HG03354 (cell line): ENCODE results near the gene ZNF292.
A peak's percentile ranks its signal among the peaks of the same experiment; 100 is the strongest.
"Not testable (repeated sequence)": the region's sequence is repeated elsewhere in the genome, so short reads cannot be mapped to it uniquely, and the experiment has no call there.

ENCODE experiments used
- ATAC-seq: cut with Tn5 transposase; IDR thresholded peaks from one replicate; pipeline ENCODE4 v1.9.1; 2021; ENCODE audit warnings: mild to moderate bottlenecking; ENCODE audit not compliant: unreplicated experiment, poor library complexity, severe bottlenecking

The ZNF292 gene

GRCh38 chr6:87200469-87201175, 45.3 kb downstream of the ZNF292 start:
- no peak for ATAC-seq

DNA sequence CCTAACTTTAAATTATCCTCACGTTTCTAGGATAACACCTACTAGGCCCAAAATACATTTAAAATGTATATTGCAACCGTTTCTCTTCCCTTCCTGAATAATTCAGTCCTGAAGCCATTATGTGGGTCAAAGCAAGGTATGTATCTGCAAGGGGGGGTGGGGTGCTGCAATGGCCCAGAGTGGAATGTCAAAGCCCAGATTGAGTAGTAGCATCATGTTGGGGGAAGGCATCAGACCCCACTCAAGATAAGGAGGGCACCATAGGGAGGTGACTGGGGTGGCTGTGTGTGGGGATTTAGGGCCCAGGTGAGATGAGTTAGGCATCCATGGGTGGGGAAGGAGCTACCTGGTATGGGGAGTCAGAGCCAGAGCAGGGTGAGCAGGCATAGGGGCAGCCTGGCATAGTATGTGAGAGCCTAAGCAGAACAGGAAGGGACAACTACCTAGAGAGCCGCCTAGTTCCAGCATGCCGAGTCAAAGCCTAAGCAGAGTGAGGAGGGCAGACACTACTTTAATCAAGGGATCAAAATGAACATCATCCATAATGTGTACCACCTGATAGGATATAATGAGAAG, 48.2 kb downstream of the ZNF292 start:
- no peak for ATAC-seq

DNA sequence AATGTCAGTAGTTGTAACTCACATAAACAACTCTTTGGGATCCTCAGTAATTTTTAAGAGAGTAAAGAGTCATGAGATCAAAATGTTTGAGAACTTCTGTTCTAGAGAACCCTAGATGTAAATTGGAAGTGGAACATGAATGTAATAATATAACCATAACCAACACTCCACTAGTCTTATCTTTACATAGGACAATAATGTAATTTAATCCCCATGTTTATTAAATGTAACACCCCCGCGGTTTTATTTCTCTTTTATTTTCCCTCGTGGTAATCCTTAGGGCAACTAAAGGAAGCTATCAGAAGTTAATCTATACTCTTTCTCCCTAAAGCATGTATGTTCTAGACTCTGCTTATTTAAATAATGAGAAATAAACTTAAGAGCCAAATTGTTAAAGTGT, 54.4 kb downstream of the ZNF292 start:
- ATAC-seq = no peak

DNA sequence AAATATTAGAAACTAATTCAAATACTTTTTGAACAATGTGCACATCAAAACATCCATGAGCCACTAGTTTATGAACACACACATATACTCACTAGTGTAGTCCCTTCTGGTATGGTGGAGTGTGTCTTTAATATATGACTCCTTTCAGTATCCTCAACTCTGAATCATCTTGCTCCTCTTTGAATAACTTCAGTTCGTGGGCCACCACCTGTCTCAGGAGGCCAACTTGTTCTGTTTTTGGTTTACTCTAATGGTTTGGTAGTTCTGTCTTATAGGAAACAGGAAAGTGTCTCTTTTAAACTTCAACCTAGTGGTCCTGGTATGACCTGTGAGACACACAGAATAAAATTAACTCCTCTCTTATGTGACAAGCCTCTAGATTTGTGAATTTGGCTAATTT, 55.6 kb downstream of the ZNF292 start:
- ATAC-seq = peak; percentile 98

GRCh38 chr6:87212596-87212995, 57.2 kb downstream of the ZNF292 start:
- ATAC-seq = no peak

DNA sequence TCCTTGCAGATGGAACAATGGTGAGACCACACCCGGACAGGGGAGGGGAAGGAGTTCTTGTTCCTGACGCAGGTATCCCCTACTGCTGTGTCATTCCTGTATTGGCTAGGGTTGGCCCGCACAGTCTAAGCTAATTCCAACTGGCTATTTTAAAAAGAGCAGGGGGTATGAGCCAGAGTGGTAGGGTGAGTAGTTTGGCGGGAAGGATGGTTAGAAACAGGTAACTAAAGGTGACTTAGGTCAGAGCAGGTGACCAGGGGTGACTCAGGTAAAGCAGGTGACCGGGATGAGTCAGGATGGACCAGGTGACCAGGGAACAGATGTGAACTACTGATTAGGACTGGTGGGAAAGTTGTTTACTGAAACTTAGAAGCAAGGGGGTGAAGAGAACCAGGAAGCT, 58.0 kb downstream of the ZNF292 start:
- no peak for ATAC-seq

- ATAC-seq = no peak
Observed at GRCh38 chr6:87214831-87215230, 59.5 kb downstream of the ZNF292 start.

- ATAC-seq = peak; percentile 65
Observed at GRCh38 chr6:87220997-87221396, 65.6 kb downstream of the ZNF292 start.

DNA sequence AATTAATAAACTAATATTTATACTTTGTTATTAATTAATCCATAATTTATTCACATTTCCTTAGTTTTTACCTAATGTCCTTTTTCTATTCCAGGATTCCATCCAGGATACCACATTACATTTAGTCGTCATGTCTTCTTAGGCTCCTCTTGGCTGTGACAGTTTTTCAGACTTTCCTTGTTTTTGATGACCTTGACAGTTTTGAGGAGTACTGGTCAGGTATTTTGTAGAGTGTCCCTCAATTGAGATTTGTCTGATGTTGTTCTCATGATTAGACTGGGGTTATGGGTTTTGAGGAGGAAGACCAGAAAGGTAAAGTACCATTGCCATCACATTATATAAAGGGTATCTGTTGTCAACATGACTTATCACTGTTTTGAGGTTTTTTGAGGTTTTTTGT, 67.3 kb downstream of the ZNF292 start:
- ATAC-seq = no peak

- no peak for ATAC-seq
Observed at GRCh38 chr6:87224971-87225370, 69.6 kb downstream of the ZNF292 start.

GRCh38 chr6:87225511-87225910, 70.1 kb downstream of the ZNF292 start:
- no peak for ATAC-seq

DNA sequence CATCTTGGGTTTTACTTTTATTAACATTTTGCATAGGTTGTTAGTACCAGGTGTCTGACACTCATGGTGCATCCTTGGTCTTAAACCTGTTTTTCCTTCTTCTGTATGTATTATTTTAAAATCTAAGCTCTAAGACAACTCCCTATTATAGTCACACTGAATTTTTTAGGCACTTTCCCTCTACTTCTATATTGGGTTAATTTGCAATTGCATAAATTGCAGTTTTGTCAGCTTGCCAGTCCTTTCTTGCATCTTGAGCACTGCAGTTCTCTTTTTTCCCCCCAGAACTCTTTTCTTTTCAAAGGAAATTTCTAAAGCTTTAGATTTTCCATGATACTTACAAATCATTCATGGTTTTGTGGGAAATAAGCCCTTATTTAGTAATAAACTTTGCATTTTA, 70.6 kb downstream of the ZNF292 start:
- no peak for ATAC-seq

GRCh38 chr6:87230801-87231200, 75.4 kb downstream of the ZNF292 start:
- ATAC-seq = no peak

DNA sequence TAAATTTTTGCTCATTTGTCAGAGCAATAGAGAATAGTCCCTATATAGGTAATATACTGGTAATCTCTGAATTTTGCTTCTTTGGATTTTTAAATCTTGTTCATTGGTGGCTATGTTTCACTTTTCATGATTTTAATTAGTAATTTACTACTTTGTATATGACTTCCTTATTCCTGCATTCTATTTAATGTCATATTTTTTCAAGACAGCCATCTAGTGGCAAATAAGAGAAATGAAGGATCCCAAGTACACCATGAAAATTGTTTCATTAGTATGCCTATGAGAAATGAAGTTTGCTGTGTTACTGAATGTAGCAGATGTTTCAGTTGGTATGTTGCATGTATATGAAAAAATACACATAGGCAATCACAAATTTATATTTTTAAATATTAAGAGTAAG, 82.4 kb downstream of the ZNF292 start:
- ATAC-seq = no peak

- not testable (repeated sequence) for ATAC-seq
Observed at GRCh38 chr6:87239098-87239635, 83.8 kb downstream of the ZNF292 start.

GRCh38 chr6:87241304-87241703, 85.9 kb downstream of the ZNF292 start:
- ATAC-seq = no peak

GRCh38 chr6:87242311-87242710, 86.9 kb downstream of the ZNF292 start:
- ATAC-seq = no peak

DNA sequence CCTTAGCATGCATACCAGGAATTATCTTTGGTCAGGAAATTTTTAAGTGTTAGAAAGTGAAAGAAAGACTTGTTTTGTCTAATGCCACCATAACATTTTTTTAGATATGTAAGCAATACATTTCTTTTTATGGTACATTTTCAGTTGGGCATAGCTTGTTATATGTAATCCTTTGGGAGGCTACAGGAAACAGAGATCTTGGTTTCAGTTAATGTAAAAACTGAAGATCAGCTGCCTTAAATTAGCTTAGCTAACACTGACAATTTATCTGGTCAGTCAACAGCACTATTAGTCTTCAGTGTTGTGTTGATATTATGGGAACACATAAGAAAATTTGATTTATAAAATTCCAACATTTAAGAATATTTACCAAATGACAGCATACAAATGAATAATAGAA, 88.4 kb downstream of the ZNF292 start:
- no peak for ATAC-seq

GRCh38 chr6:87244380-87244779, 89.0 kb downstream of the ZNF292 start:
- no peak for ATAC-seq

- ATAC-seq = no peak
Observed at GRCh38 chr6:87250019-87250418, 94.7 kb downstream of the ZNF292 start.

DNA sequence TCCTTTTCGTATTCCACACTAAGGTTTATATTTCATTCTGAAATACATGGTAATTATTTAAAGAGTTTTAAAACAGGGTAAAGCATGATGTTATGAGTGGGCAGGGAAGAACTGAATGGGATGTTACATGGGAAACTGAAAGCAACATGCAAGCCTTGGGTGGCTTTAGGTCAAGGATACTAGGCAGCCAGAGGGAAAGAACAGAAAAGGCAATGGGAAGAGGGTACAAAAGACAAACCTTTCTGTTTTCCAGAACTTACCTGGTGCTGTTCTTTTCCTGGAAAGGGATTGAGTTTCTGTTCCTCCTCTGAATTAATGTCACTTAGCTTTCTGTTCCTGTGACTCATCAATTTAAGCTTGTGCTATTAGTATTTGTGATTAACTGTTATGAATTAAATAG, 95.9 kb downstream of the ZNF292 start:
- no peak for ATAC-seq
